GM12878 (cell line): Measurements from ENCODE around the gene NXPH2. TPM values are rescaled to one million over a fixed set of nuclear protein-coding genes. Genes with fewer than 3 reads are reported as not detected.

ENCODE experiments used
- ATAC-seq: fragments of 200-7000 bp; cut with Tn5 transposase; 3 replicates; pipeline ENCODE4 v1.9.1; 2020; ENCODE audit warnings: mild to moderate bottlenecking, moderate library complexity
- BruUV-seq: library from RNA; stranded (reverse); fragments of 400-500 nt; replicated peaks from 2 replicates; lab custom pipeline; 2021; lab: Mats Ljungman, UMichigan
- CTCF ChIA-PET: fragments of 300-600 bp; sonication (Branson Sonifier 250); formaldehyde crosslinking; extraction: SDS; loops from one replicate; lab custom pipeline; 2021; ENCODE audit warnings: inconsistent platforms; lab: Yijun Ruan, JAX
- POLR2A ChIA-PET: fragments of 350-600 bp; formaldehyde crosslinking; extraction: SDS; loops from one replicate; lab custom pipeline; 2021; ENCODE audit warnings: inconsistent platforms; lab: Charles Lee
- RAD21 ChIA-PET: fragments of 300-600 bp; sonication (Branson Sonifier 250); formaldehyde crosslinking; loops from one replicate; lab custom pipeline; 2023; ENCODE audit warnings: antibody characterized with exemption; ENCODE audit not compliant: unreplicated experiment; lab: Charles Lee
- SMC1A ChIA-PET: fragments of 300-600 bp; sonication (Branson Sonifier 250); formaldehyde crosslinking; loops from one replicate; lab custom pipeline; 2023; ENCODE audit not compliant: unreplicated experiment, uncharacterized antibody; lab: Charles Lee
- DNase-seq: peaks from one replicate; pipeline ENCODE4 v3.0.0-alpha.2; 2011; ENCODE audit warnings: low read depth, low spot score
- FAIRE-seq: peaks from 3 replicates; lab custom pipeline; 2011; peaks lifted over from hg19 to GRCh38; lab: Jason Lieb, UNC
- H2AFZ ChIP-seq: 2 replicates; pipeline ENCODE4 v1.6.0; 2011; ENCODE audit warnings: low read depth, low read length, control low read depth; ENCODE audit not compliant: control insufficient read depth
- H3K27ac ChIP-seq: 2 replicates; pipeline ENCODE4 v1.5.1; 2011; ENCODE audit warnings: control low read depth; ENCODE audit not compliant: control insufficient read depth, insufficient read depth
- H3K27me3 ChIP-seq, 2 experiments: replicated peaks in 1 of 2; 2 replicates each; pipeline versions ENCODE4 v1.6.0 to v1.6.1; 2011; ENCODE audit warnings: low read length in 1 of 2; ENCODE audit not compliant: control insufficient read depth in 2 of 2, insufficient read depth in 2 of 2
- H3K36me3 ChIP-seq, 2 experiments: 2 replicates each; pipeline ENCODE4 v1.5.1; 2011; ENCODE audit warnings: low read length in 1 of 2; ENCODE audit not compliant: control insufficient read depth in 2 of 2, insufficient read depth in 2 of 2
- H3K4me1 ChIP-seq: 2 replicates; pipeline ENCODE4 v1.6.1; 2011; ENCODE audit warnings: mild to moderate bottlenecking, low read length, moderate library complexity, mixed read lengths; ENCODE audit not compliant: control insufficient read depth, insufficient read depth
- H3K4me2 ChIP-seq: 2 replicates; pipeline ENCODE4 v1.6.0; 2011; ENCODE audit warnings: control low read depth; ENCODE audit not compliant: control insufficient read depth, insufficient read depth
- H3K4me3 ChIP-seq: fragments of 200-600 bp; sonication (generic); 2 replicates; pipeline ENCODE4 v1.5.1; 2016
- H3K79me2 ChIP-seq: 2 replicates; pipeline ENCODE4 v1.6.0; 2011; ENCODE audit warnings: low read length; ENCODE audit not compliant: control insufficient read depth, insufficient read depth
- H3K9ac ChIP-seq: 2 replicates; pipeline ENCODE4 v1.8.0; 2011; ENCODE audit warnings: low read length, control low read depth, mixed read lengths; ENCODE audit not compliant: control insufficient read depth, insufficient read depth
- H3K9me3 ChIP-seq: replicated peaks from 3 replicates; pipeline ENCODE4 v1.5.1; 2011; ENCODE audit warnings: mild to moderate bottlenecking, low read length; ENCODE audit not compliant: control insufficient read depth, insufficient read depth
- H4K20me1 ChIP-seq: 2 replicates; pipeline ENCODE4 v1.6.0; 2011; ENCODE audit not compliant: control insufficient read depth, insufficient read depth
- BCL11A ChIP-seq: IDR thresholded peaks from 2 replicates; pipeline ENCODE4 v1.6.1; 2011; ENCODE audit warnings: low read depth, low read length
- CREB1 ChIP-seq: IDR thresholded peaks from 2 replicates; pipeline ENCODE4 v1.6.1; 2012; ENCODE audit warnings: low read depth, mild to moderate bottlenecking, inconsistent platforms
- CREM ChIP-seq: IDR thresholded peaks from 2 replicates; pipeline ENCODE4 v1.6.1; 2014; ENCODE audit warnings: antibody characterized with exemption, low read depth
- E4F1 ChIP-seq: fragments of 450-650 bp; IDR thresholded peaks from 2 replicates; pipeline ENCODE4 v1.6.1; 2018; ENCODE audit warnings: borderline replicate concordance, mild to moderate bottlenecking; ENCODE audit not compliant: partially characterized antibody
- HSF1 ChIP-seq: fragments of 150-350 bp; IDR thresholded peaks from 2 replicates; pipeline ENCODE4 v1.6.1; 2014; ENCODE audit warnings: mild to moderate bottlenecking, low read depth, low read length
- JUND ChIP-seq: IDR thresholded peaks from 2 replicates; pipeline ENCODE4 v1.6.1; 2012; ENCODE audit warnings: low read depth, mild to moderate bottlenecking, low read length, improper control_type of control experiment, moderate library complexity
- LARP7 ChIP-seq: fragments of 450-650 bp; IDR thresholded peaks from 2 replicates; pipeline ENCODE4 v1.6.1; 2017; ENCODE audit warnings: mild to moderate bottlenecking
- MLLT1 ChIP-seq: fragments of 450-650 bp; IDR thresholded peaks from 2 replicates; pipeline ENCODE4 v1.6.1; 2016; ENCODE audit warnings: mild to moderate bottlenecking
- MTA3 ChIP-seq: IDR thresholded peaks from 2 replicates; pipeline ENCODE4 v1.6.1; 2012; ENCODE audit warnings: low read length, inconsistent platforms, borderline replicate concordance
- NFIC ChIP-seq: IDR thresholded peaks from 2 replicates; pipeline ENCODE4 v1.6.1; 2012; ENCODE audit warnings: low read depth, mild to moderate bottlenecking, inconsistent platforms, low read length, moderate library complexity
- NFXL1 ChIP-seq: fragments of 450-650 bp; IDR thresholded peaks from 2 replicates; pipeline ENCODE4 v1.6.1; 2017; ENCODE audit warnings: antibody characterized with exemption, mild to moderate bottlenecking, borderline replicate concordance
- NFYB ChIP-seq: IDR thresholded peaks from 2 replicates; pipeline ENCODE4 v1.6.1; 2011; ENCODE audit warnings: low read depth, mild to moderate bottlenecking, low read length, improper control_type of control experiment, moderate library complexity; ENCODE audit not compliant: insufficient read depth
- RCOR1 ChIP-seq: conservative IDR thresholded peaks from 2 replicates; pipeline ENCODE4 v1.6.1; 2012; ENCODE audit warnings: low read depth, low read length, improper control_type of control experiment
- SP1 ChIP-seq: IDR thresholded peaks from one replicate; pipeline ENCODE4 v1.6.1; 2011; ENCODE audit warnings: low read depth, low read length
- SUPT20H ChIP-seq: IDR thresholded peaks from 2 replicates; pipeline ENCODE4 v1.6.1; 2011; ENCODE audit warnings: low read depth, mild to moderate bottlenecking, low read length, moderate library complexity, borderline replicate concordance; ENCODE audit not compliant: control insufficient read depth
- TCF7 ChIP-seq: IDR thresholded peaks from 2 replicates; pipeline ENCODE4 v1.6.1; 2014; ENCODE audit warnings: antibody characterized with exemption, borderline replicate concordance
- ZBED1 ChIP-seq: IDR thresholded peaks from 2 replicates; pipeline ENCODE4 v1.6.1; 2016; ENCODE audit warnings: borderline replicate concordance
- ZNF217 ChIP-seq: fragments of 450-650 bp; IDR thresholded peaks from 2 replicates; pipeline ENCODE4 v1.6.1; 2017; ENCODE audit warnings: antibody characterized with exemption, mild to moderate bottlenecking
- WGBS: methylation state at CpG from one replicate; pipeline ENCODE4 v1.1.6; 2016; ENCODE audit warnings: low lambda C conversion rate; ENCODE audit not compliant: insufficient replicate concordance, insufficient coverage; ENCODE audit errors: missing lambda C conversion rate; 5-methylcytosine and 5-hydroxymethylcytosine counted together
- in situ Hi-C: fragments of 300-500 bp; cut with MboI; formaldehyde crosslinking; loops from 9 replicates; pipeline ENCODE4 v1.14.3; 2018; ENCODE audit warnings: mixed read lengths
- intact Hi-C: fragments of 100-400 bp; cut with micrococcal nuclease; formaldehyde crosslinking; loops from one replicate; pipeline ENCODE4 v1.14.2; 2022; ENCODE audit not compliant: unreplicated experiment
- polyA plus RNA-seq, 11 experiments: library from polyadenylated mRNA; depleted of rRNA in 4 of 11; unstranded in 6 of 11; stranded (reverse) in 5 of 11; fragments of >200 nt; fragmentation: Nextera tagmentation in 4 of 11; fragmentation: Illumina TruSeq in 1 of 11; extraction: Ambion mirVana in 4 of 11; extraction: Trizol in 1 of 11; gene quantifications; 1 replicate in 1 of 11; 2 replicates in 10 of 11; pipeline versions ENCODE4 v1.2.1 to v1.2.3, GENCODE V29; 2011 to 2016; ENCODE audit warnings: inconsistent platforms in 2 of 11, missing spikeins in 2 of 11, low read depth in 1 of 11
- total RNA-seq, 4 experiments: library from RNA; depleted of rRNA in 3 of 4; stranded (reverse); fragments of >200 nt in 3 of 4; fragmentation: Illumina TruSeq in 1 of 4; extraction: Trizol in 1 of 4; gene quantifications; 2 replicates each; pipeline versions ENCODE4 v1.2.1 to v1.2.3, GENCODE V29; 2013 to 2021

The NXPH2 gene
- total and polyA plus RNA-seq, 10 of the 15 experiments (the other 5 are each of a cell fraction or from before 2014, with no cell fraction given), result not detected

GRCh38 chr2:138760676-138761075 is 19.5 kb downstream of the NXPH2 start:
- H3K36me3 ChIP-seq, result no peaks in the 10 kb centered on the region
- H3K4me2 ChIP-seq, result no peak overlapping the region
- DNase-seq (no peak), ATAC-seq (no peak), FAIRE-seq (no peak)
- H3K4me3 ChIP-seq, result no peak overlapping the region
- no peaks in the 10 kb centered on the region for H3K4me1 ChIP-seq
- no TSS peak for BruUV-seq
- in situ Hi-C loops (no loop called here), intact Hi-C loops (no loop called here)
- no peaks in the 10 kb centered on the region for H4K20me1 ChIP-seq
- ChIA-PET SMC1A (no interaction called here), POLR2A (no interaction called here), RAD21 (no interaction called here), CTCF (no interaction called here)
- H2AFZ ChIP-seq, result no peak overlapping the region
- H3K27ac ChIP-seq, result no peak overlapping the region
- no peaks in the 10 kb centered on the region for H3K9me3 ChIP-seq
- 14% methylated on average over 3 of the region's 3 CpGs for WGBS
- no peaks in the 10 kb centered on the region; a peak in 1 of 4 replicates for H3K27me3 ChIP-seq
- no peaks in the 10 kb centered on the region for H3K79me2 ChIP-seq
- no peak overlapping the region for H3K9ac ChIP-seq
- no peak for TF ChIP-seq NFYB
- no peak for TF ChIP-seq NFXL1
- no peak for TF ChIP-seq RCOR1
- no peak for TF ChIP-seq ZBED1
- TF ChIP-seq BCL11A, result no peak
- no peak for TF ChIP-seq TCF7
- no peak for TF ChIP-seq LARP7
- no peak for TF ChIP-seq HSF1
- TF ChIP-seq E4F1, result no peak
- TF ChIP-seq ZNF217, result no peak
- TF ChIP-seq NFIC, result no peak
- TF ChIP-seq MLLT1, result no peak
- TF ChIP-seq CREB1, result no peak
- no peak for TF ChIP-seq MTA3
- no peak for TF ChIP-seq CREM
- no peak for TF ChIP-seq SUPT20H
- TF ChIP-seq SP1, result no peak
- no peak for TF ChIP-seq JUND
